K562 (cell line): Measurements from ENCODE around the gene COG2. TPM values are rescaled to one million over a fixed set of nuclear protein-coding genes. Genes with fewer than 3 reads are reported as not detected.

ENCODE experiments used
- CEBPG ChIP-seq, 3 experiments: fragments of 200-800 bp in 1 of 3; sonication (Bioruptor generic) in 1 of 3; sonication (generic) in 1 of 3; formaldehyde crosslinking in 1 of 3; IDR thresholded peaks in 2 of 3; conservative IDR thresholded peaks in 1 of 3; 2 replicates each; pipeline versions ENCODE4 v1.6.1 to v1.8.0; 2016 to 2022; ENCODE audit warnings: missing compliant biosample characterization in 2 of 3, missing genetic modification characterization in 2 of 3, mild to moderate bottlenecking in 1 of 3, missing genetic modification reagents in 1 of 3
- DACH1 ChIP-seq: fragments of 450-650 bp; IDR thresholded peaks from 2 replicates; pipeline ENCODE4 v1.6.1; 2018; ENCODE audit not compliant: partially characterized antibody
- GABPB2 ChIP-seq: fragments of 250-450 bp; sonication (Bioruptor Pico); conservative IDR thresholded peaks from 2 replicates; pipeline ENCODE4 v1.5.1; 2021; ENCODE audit warnings: mild to moderate bottlenecking
- NFATC3 ChIP-seq: fragments of 450-650 bp; IDR thresholded peaks from 2 replicates; pipeline ENCODE4 v1.6.1; 2017; ENCODE audit warnings: mild to moderate bottlenecking
- NFE2 ChIP-seq: IDR thresholded peaks from 2 replicates; pipeline ENCODE4 v1.6.1; 2014; ENCODE audit warnings: antibody characterized with exemption, low read depth
- NR4A1 ChIP-seq, 2 experiments: fragments of 250-450 bp in 1 of 2; fragments of 450-650 bp in 1 of 2; sonication (Bioruptor Pico) in 1 of 2; IDR thresholded peaks; 2 replicates each; pipeline versions ENCODE4 v1.4.0 to v1.6.1; 2016 to 2020; ENCODE audit warnings: mild to moderate bottlenecking in 2 of 2, missing compliant biosample characterization in 1 of 2, missing genetic modification characterization in 1 of 2, moderate library complexity in 1 of 2
- POLR3G ChIP-seq: IDR thresholded peaks from 2 replicates; pipeline ENCODE4 v1.6.1; 2011; ENCODE audit not compliant: insufficient read length, insufficient replicate concordance; ENCODE audit errors: extremely low read depth
- PTTG1 ChIP-seq: fragments of 450-650 bp; IDR thresholded peaks from 2 replicates; pipeline ENCODE4 v1.6.1; 2016; ENCODE audit warnings: low read depth, mild to moderate bottlenecking, missing genetic modification characterization, missing compliant biosample characterization
- SIN3B ChIP-seq: fragments of 450-650 bp; IDR thresholded peaks from 2 replicates; pipeline ENCODE4 v1.6.1; 2017; ENCODE audit warnings: low read depth, mild to moderate bottlenecking, moderate library complexity
- STAT6 ChIP-seq: sonication (generic); formaldehyde crosslinking; IDR thresholded peaks from 2 replicates; pipeline ENCODE4 v1.8.1; 2023; ENCODE audit warnings: mild to moderate bottlenecking, missing genetic modification reagents
- THRA ChIP-seq: fragments of 450-650 bp; IDR thresholded peaks from 2 replicates; pipeline ENCODE4 v1.6.1; 2017; ENCODE audit warnings: mild to moderate bottlenecking, moderate library complexity
- ZFP36 ChIP-seq: fragments of 150-350 bp; IDR thresholded peaks from 2 replicates; pipeline ENCODE4 v1.6.1; 2018; ENCODE audit warnings: low read length, low read depth; ENCODE audit not compliant: partially characterized antibody
- ZNF134 ChIP-seq: fragments of 250-450 bp; sonication (Bioruptor Pico); conservative IDR thresholded peaks from 2 replicates; pipeline ENCODE4 v1.4.0; 2020
- ZNF384 ChIP-seq: IDR thresholded peaks from 2 replicates; pipeline ENCODE4 v1.6.1; 2012; ENCODE audit warnings: low read depth, low read length, improper control_type of control experiment
- polyA plus RNA-seq, 8 experiments: library from polyadenylated mRNA; depleted of rRNA in 4 of 8; stranded (reverse) in 5 of 8; unstranded in 3 of 8; fragments of >200 nt; fragmentation: Nextera tagmentation in 2 of 8; fragmentation: Illumina TruSeq in 1 of 8; extraction: Ambion mirVana in 2 of 8; extraction: Trizol in 1 of 8; gene quantifications; 2 replicates each; pipeline versions ENCODE4 v1.2.1 to v1.2.3, GENCODE V29; 2011 to 2014; ENCODE audit warnings: inconsistent platforms in 1 of 8, missing spikeins in 1 of 8
- total RNA-seq, 7 experiments: library from RNA; depleted of rRNA in 6 of 7; stranded (reverse); fragments of >200 nt in 6 of 7; fragmentation: Illumina TruSeq in 2 of 7; extraction: Trizol in 2 of 7; gene quantifications; 2 replicates each; pipeline versions ENCODE4 v1.2.1 to v1.2.3, GENCODE V29; 2011 to 2021; ENCODE audit warnings: low replicate concordance in 1 of 7
- TF ChIP-seq, protein P1 (sequence below): sonication (generic); formaldehyde crosslinking; IDR thresholded peaks from 2 replicates; pipeline ENCODE4 v1.8.0; 2022; ENCODE audit warnings: mild to moderate bottlenecking, missing genetic modification reagents
- TF ChIP-seq, protein P2 (sequence below), 2 experiments: fragments of 450-650 bp in 1 of 2; sonication (generic) in 1 of 2; formaldehyde crosslinking in 1 of 2; IDR thresholded peaks in 1 of 2; conservative IDR thresholded peaks in 1 of 2; 2 replicates each; pipeline versions ENCODE4 v1.6.1 to v1.8.1; 2016 to 2023; ENCODE audit warnings: mild to moderate bottlenecking in 2 of 2, moderate library complexity in 2 of 2, inconsistent platforms in 1 of 2, missing genetic modification reagents in 1 of 2

The COG2 gene
- total and polyA plus RNA-seq, 9 of the 15 experiments (the other 6 are each of a cell fraction or from before 2014, with no cell fraction given) = 22.0 to 51.7 (median 33.3) TPM

- TF ChIP-seq, protein P1, sequence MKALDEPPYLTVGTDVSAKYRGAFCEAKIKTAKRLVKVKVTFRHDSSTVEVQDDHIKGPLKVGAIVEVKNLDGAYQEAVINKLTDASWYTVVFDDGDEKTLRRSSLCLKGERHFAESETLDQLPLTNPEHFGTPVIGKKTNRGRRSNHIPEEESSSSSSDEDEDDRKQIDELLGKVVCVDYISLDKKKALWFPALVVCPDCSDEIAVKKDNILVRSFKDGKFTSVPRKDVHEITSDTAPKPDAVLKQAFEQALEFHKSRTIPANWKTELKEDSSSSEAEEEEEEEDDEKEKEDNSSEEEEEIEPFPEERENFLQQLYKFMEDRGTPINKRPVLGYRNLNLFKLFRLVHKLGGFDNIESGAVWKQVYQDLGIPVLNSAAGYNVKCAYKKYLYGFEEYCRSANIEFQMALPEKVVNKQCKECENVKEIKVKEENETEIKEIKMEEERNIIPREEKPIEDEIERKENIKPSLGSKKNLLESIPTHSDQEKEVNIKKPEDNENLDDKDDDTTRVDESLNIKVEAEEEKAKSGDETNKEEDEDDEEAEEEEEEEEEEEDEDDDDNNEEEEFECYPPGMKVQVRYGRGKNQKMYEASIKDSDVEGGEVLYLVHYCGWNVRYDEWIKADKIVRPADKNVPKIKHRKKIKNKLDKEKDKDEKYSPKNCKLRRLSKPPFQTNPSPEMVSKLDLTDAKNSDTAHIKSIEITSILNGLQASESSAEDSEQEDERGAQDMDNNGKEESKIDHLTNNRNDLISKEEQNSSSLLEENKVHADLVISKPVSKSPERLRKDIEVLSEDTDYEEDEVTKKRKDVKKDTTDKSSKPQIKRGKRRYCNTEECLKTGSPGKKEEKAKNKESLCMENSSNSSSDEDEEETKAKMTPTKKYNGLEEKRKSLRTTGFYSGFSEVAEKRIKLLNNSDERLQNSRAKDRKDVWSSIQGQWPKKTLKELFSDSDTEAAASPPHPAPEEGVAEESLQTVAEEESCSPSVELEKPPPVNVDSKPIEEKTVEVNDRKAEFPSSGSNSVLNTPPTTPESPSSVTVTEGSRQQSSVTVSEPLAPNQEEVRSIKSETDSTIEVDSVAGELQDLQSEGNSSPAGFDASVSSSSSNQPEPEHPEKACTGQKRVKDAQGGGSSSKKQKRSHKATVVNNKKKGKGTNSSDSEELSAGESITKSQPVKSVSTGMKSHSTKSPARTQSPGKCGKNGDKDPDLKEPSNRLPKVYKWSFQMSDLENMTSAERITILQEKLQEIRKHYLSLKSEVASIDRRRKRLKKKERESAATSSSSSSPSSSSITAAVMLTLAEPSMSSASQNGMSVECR = 0 out of 2 replicates have a peak, but pooled peaks have one; percentile 8
- TF ChIP-seq NFE2 = no peak
- TF ChIP-seq DACH1 = no peak
- TF ChIP-seq POLR3G = no peak
- no peak for TF ChIP-seq THRA
- TF ChIP-seq CEBPG (CRISPR knock-in tag; IDR thresholded peaks at IDR 0.05) = peak; percentile 90
- peak; percentile 89 to 96 for TF ChIP-seq CEBPG (tag; conservative IDR thresholded peaks at IDR 0.05 in 1 of 2, IDR thresholded peaks at IDR 0.05 in 1 of 2)
- no peak for TF ChIP-seq STAT6 (CRISPR knock-in tag)
- no peak for TF ChIP-seq NR4A1 (CRISPR knock-in tag; IDR thresholded peaks at IDR 0.05)
- no peak for TF ChIP-seq NR4A1 (tag; IDR thresholded peaks at IDR 0.05)
- TF ChIP-seq SIN3B = no peak
- TF ChIP-seq, protein P2, sequence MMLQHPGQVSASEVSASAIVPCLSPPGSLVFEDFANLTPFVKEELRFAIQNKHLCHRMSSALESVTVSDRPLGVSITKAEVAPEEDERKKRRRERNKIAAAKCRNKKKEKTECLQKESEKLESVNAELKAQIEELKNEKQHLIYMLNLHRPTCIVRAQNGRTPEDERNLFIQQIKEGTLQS (IDR thresholded peaks at IDR 0.05) = peak; percentile 67
- TF ChIP-seq, protein P2 (CRISPR knock-in tag; conservative IDR thresholded peaks at IDR 0.05) = no peak
- no peak for TF ChIP-seq ZFP36
- TF ChIP-seq ZNF384 = no peak
- TF ChIP-seq NFATC3 = no peak
- no peak for TF ChIP-seq GABPB2 (CRISPR knock-in tag)
- no peak for TF ChIP-seq ZNF134 (CRISPR knock-in tag)
- TF ChIP-seq PTTG1 (tag) = no peak
These were observed 66.6 kb downstream of the COG2 start (continued) for GRCh38 chr1:230708631-230709580.
